ENCODE measurements around the gene TPST2. TPM values are rescaled to one million over a fixed set of nuclear protein-coding genes. Genes with fewer than 3 reads are reported as not detected.

Gene TPST2
- polyA plus RNA-seq, 3 donors = 24.9 to 244 (median 69.4) TPM

DNA sequence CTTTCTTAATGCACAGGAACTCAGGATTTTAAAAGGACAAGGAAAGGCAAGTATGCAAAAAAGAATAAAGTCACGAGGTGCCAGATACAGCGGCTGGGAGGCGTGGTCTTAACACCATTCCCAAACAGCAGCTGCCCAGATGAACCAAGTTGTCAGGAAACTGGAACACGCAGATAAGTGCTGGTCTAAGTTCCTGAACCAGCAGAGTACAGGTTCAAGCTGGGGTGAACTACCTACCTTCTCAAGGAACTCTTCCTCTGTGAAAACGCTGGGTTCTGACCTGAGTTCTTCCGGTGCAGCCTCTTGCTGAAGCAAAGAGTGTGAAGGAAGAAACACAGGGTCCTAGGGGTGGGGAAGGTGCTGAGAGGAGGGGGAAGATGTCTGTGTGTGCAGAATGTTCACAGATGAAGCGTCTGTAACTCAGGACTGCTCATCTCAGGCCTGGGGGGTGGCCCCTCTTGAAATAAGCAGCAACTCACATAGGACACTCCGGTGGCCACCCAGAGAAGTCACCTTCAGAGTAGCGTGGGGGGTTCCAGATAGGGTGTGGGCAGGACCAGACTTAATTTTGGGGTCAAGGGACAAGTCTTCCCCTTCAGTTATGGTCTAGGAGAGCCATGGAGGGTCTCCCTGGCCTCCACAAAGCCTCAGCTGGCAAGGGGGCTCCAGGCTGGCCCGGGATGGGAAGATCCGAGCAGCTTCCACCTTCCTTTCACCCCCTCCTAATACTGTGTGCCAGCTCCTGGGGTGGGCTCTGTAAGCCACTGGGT lies 3.2 kb downstream of the TPST2 start:
- H3K27ac ChIP-seq (ENCODE audit: low read depth, low read length) = no peak overlapping the region

DNA sequence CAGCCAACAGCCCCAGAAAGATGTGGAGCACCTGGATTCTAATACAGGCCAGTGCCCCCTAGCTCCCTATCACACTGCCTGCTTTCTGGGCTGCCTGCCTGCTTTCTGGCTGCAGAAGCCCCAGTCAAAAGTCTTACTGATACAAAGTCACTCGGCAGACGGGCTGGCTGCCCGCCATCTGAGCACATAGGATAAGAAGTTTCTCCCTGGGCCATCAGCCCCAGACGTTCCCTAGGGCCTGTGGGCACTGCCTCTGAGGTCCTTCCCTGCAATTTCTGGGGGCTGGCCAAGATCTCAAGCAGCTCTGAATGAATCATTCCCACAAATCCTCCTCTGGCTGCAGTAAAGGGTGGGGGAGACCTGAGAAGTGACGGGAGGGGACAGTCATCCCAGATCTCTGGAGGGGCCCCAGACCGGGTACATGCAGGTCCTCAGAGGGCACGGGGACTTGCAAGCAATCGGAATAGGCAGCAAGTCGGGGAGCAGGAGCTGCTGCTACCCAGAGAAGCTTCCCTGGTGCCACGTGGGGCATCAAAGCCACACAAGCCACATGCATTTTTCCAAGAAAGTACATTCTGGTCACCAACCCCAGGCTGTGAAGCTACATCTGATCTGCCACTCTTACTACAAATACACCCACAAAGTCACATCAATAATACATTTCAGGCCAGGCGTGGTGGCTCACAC lies 4.7 kb downstream of the TPST2 start:
- WGBS, 3 donors = 48 to 60% (median 55%) methylated on average over 11 of the region's 11 CpGs
- H3K27ac ChIP-seq (ENCODE audit: low read depth, low read length) = no peak overlapping the region

More for the DNA sequence above, 3.2 kb downstream of the TPST2 start:
- WGBS, 3 donors = 58 to 80% (median 60%) methylated on average over 11 of the region's 11 CpGs

- H3K27ac ChIP-seq (ENCODE audit: low read depth, low read length) = no peak overlapping the region
- 68 to 81% (median 76%) methylated on average over 4 of the region's 4 CpGs for WGBS, 3 donors
Observed at GRCh38 chr22:26584010-26584409, 5.9 kb downstream of the TPST2 start.

- no peak overlapping the region for H3K27ac ChIP-seq (ENCODE audit: low read depth, low read length)
- WGBS, 3 donors = 96 to 98% (median 97%) methylated on average over 8 of the region's 8 CpGs
Observed at GRCh38 chr22:26581633-26582168, 8.2 kb downstream of the TPST2 start.

DNA sequence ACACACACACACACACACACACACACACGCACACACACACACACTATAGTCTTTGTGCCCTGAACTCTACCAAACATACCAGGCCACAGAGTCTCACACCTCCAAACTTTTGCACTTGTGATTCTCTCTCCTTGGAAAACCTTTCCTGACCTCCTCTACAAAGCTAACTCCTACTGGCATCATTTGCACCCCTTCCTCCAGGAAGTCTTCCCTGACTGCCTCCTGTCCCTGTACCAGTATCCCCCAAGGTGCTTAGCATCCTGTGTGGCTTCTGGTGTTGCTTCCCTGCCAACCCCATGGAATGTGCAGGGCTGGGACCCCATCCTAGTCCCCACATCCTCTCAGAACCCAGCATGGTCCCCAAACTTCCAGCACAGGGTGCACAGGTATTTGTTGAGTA lies 8.9 kb downstream of the TPST2 start:
- 42 to 100% (median 75%) methylated on average over 1 of the region's 1 CpG for WGBS, 3 donors
- H3K27ac ChIP-seq (ENCODE audit: low read depth, low read length) = no peak overlapping the region

DNA sequence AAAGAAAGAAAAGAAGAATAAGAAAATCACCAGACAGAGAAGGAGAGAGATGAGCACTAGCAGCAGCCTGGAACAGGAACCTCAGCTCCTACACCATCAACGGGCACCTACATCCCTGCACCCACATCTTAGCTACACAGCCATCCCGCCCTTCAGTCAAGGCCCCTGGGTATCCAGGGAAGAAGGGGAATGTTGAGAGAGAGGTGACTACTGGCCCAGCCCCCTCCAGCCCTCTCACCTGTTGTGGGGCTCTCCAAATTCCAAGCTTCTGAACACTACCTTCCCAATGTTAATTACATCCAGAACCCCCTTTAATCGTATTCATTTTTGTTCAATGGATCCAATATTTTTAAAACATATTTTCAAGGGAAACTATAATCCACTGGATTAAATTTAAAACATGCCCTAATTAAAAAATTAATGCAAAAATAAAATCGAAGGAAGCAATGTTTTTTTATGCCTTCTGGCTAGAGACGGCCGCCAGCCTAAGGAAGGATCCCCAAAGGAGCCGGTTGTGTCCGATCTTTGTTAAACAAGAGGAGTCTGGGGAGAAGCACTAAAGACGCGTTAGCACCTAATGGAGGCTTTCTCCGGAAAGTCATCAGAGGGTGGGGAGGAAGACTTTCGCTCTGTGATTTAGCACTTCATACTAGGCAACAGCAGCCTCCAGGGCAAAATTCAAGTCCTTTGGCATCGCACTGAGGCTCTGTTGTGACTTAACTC lies 9.5 kb downstream of the TPST2 start:
- no peak overlapping the region for H3K27ac ChIP-seq (ENCODE audit: low read depth, low read length)
- 72 to 86% (median 77%) methylated on average over 13 of the region's 13 CpGs for WGBS, 3 donors

GRCh38 chr22:26579331-26579886 lies 10.5 kb downstream of the TPST2 start:
- 34 to 72% (median 42%) methylated on average over 10 of the region's 10 CpGs for WGBS, 3 donors
- no peak overlapping the region for H3K27ac ChIP-seq (ENCODE audit: low read depth, low read length)

DNA sequence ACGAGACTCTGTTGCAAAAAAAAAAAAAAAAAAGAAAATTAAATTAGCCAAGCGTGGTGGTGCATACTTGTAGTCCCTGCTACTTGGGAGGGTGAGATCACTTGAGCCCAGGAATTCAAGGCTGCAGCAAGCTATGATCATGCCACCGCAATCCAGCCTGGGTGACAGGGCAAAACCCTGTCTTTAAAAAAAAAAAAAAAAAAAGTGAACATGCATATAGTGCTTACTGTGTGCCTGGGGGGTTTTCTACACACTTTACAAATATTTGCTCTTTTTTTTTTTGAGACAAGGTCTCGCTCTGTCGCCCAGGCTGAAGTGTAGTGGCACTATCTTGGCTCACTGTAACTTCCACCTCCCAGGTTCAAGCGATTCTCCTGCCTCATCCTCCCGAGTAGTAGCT lies 12.9 kb downstream of the TPST2 start:
- H3K27ac ChIP-seq (ENCODE audit: low read depth, low read length) = no peak overlapping the region
- WGBS, 3 donors = 72 to 93% (median 79%) methylated on average over 6 to 7 of the region's 7 CpGs

DNA sequence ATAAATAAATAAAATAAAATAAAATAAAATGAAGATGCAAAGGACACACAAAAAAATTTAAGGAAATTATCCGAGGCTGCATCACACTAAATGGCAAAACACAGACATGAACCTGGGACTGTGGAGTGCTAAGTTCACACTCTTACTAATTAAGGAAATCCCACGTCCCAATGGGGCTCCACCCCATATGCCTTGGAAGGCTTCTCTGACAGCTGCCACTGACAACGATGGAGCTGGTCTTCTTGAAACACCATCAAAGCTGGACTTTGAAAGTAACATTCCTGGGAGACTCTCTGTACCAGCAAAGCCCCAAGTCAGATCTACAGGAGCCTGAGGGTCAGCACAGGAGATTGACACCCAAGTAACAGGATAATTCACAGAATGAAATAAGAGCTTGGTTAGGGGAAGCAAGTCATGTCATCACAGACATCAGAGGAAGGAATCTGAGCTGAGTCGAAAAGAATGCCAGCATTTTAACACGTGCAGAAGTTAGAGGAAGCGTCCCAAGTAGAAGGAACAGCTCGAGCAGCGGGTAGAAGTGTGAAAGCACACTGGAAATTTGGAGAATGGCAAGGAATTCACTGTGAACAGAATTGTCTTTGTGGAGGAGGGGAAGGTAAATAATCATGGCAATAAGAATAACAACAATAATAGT lies 13.8 kb downstream of the TPST2 start:
- H3K27ac ChIP-seq (ENCODE audit: low read depth, low read length) = no peak overlapping the region
- 42 to 62% (median 47%) methylated on average over 8 of the region's 8 CpGs for WGBS, 3 donors

GRCh38 chr22:26574001-26574723 lies 15.8 kb downstream of the TPST2 start:
- no peak overlapping the region for H3K27ac ChIP-seq (ENCODE audit: low read depth, low read length)
- 80 to 84% (median 82%) methylated on average over 7 of the region's 7 CpGs for WGBS, 3 donors

- WGBS, 3 donors = 34 to 66% (median 49%) methylated on average over 10 of the region's 10 CpGs
- H3K27ac ChIP-seq (ENCODE audit: low read depth, low read length) = no peak overlapping the region
Observed at GRCh38 chr22:26573026-26573662, 16.8 kb downstream of the TPST2 start.

DNA sequence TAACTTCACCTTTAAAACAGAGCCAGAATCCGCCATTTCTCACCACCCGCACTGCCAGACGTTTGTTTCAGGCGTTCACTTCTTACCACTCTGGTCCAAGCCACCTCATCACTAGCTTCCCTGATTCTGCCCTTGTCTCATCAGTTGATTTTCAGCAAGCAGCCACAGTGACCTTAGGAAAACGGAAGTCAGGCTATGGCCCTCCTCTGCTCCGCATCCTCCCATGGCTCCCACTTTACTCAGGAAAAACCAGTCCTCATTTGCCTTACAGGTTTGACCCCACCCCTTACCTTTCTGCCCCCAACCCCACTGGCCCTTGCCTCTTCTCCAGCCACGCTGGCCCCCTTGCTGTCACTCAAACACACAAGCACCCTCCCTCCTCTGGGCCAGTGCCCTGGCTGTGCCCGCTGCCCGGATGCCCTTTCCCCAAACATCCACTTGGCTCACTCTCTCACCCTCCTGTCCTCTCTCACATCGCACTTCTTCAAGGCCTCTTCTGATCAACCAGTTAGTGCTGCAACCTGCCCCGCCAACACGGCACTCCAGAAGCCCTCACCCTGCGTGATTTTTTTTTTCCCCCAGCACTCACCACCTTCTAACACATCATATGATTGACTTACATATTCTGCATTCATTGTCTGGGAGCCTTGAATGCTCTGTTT lies 18.9 kb downstream of the TPST2 start:
- no peak overlapping the region for H3K27ac ChIP-seq (ENCODE audit: low read depth, low read length)
- 91 to 92% (median 91%) methylated on average over 13 of the region's 13 CpGs for WGBS, 3 donors

DNA sequence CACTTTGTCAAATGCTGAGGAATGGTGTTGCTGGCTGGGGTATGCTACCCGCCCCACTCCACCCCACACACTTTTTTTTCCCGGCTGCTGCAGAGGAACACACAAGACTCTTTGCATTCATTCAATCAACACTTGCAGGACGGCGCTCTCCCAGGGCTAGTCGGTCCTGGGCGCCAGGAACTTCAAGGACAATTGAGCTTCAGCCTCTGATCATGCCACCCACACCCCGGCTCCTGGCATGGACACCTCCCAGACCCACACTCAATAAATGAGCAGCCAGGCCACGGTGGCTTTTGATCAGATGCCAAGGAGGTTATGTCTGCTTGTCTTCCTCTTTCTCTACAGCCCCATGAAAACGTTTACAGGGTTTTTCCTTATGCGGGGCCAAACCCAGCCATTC lies 19.8 kb downstream of the TPST2 start:
- 12 to 36% (median 36%) methylated on average over 10 of the region's 10 CpGs for WGBS, 3 donors
- no peak overlapping the region for H3K27ac ChIP-seq (ENCODE audit: low read depth, low read length)

- WGBS, 3 donors = 69 to 75% (median 71%) methylated on average over 11 of the region's 11 CpGs
Observed at GRCh38 chr22:26568207-26568706, 21.7 kb downstream of the TPST2 start.

DNA sequence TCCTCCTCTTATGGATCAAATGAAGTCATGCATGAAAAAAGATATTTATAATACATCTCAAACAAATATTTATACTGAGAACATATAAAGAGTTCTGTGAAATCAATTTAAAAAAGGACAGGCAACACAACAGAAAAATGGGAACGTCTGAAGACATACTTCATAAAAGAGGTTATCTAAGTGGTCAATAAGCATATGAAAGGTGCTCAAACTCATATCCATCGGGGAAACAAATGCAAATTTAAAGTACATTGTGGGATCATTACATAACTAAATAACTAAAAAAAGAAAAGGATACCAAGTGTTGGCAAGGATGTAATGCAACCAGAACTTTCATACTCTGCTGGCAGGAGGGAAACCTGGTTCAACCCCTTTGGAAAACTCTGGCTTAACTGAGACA lies 22.3 kb downstream of the TPST2 start:
- H3K27ac ChIP-seq (ENCODE audit: low read depth, low read length) = no peak overlapping the region
- 65 to 79% (median 74%) methylated on average over 2 of the region's 2 CpGs for WGBS, 3 donors

More at GRCh38 chr22:26568207-26568706, 21.7 kb downstream of the TPST2 start:
- no peak overlapping the region for H3K27ac ChIP-seq (ENCODE audit: low read depth, low read length)

DNA sequence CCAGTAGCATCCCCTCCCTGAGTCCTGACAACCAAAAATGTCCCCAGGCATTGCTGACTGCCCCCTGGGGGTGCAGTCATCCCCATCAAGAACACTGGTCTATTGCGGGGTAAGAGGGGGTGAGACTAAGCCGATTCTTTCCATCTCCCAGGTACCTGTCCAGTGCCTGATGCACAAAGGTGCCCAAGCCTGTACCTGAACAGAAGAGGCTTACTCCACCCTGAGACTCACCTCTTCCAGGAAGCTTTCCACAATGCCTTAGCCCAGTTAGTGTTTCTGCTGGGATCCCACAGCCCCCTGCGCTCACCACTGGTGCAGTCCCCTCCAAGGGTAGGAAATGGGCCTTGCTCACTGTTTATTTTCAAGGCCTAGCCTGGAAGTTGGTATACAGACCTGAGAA lies 22.9 kb downstream of the TPST2 start:
- no peak overlapping the region for H3K27ac ChIP-seq (ENCODE audit: low read depth, low read length)
- WGBS, 3 donors = 96 to 100% (median 97%) methylated on average over 3 of the region's 3 CpGs

Data from adipose tissue (tissue), 3 donors.